ENCODE measurements around the gene DLEC1. TPM values are rescaled to one million over a fixed set of nuclear protein-coding genes. Genes with fewer than 3 reads are reported as not detected.

DLEC1 gene
- polyA plus RNA-seq, 2 of the 4 experiments (the other 2 are of a cell fraction): 0.10 TPM; not detected in 1

DNA sequence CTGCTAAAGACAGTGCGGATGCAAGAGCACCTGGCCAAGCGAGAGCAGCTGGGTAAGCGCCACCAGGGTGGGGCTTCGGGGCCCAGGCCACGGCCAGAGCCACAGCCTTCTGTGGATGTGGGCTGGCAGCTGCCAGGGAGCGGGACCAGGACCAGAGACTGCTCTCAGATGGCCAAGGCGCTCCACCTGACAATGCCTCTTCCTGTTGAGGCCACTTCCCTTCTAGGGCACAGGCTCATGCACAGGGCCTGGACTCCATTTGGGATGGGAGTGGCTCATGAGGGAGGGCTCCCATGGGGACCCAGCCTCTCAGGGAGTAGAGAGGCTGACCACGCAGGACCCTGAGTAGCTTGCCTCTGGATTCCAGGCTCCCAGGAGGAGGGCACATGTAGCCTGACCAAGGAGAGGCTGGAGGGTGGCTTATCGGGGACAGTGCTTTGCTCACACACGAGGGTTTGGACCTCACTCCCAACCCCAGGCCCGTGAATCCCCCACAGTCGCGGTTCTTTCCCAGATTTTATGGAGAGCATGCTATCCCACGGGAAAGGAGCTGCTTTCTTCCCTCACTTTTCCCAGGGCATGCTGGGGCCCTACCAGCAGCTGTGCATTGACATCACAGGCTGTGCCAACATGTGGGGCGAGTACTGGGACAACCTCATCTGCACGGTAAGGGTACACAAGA, 72.8 kb downstream of the DLEC1 start:
- ChIA-PET POLR2A (no interaction called here), CTCF (no interaction called here)
- FAIRE-seq: no peak

DNA sequence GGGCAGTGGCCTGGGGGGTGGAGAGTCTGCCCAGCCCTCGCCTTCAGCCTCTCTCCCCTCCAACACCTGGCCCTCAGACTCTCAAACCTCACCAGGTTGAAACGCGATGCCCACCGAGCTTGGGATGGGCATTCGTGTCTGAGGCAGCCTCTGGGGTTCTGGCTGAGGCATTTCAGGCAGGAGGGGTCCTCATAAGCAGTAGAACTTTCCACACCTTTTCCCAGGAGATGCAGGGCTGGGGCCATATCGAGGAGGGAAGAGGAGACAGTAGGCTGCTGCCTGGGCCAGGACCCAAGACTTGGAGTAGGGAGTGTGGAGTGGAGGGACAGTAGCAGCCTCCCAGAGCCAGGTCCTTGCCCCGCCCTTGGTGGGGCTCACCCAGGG, 73.4 kb downstream of the DLEC1 start:
- H3K27ac ChIP-seq: no peak overlapping the region
- no peaks in the 10 kb centered on the region for H3K4me1 ChIP-seq
- ATAC-seq (no peak), DNase-seq (ENCODE audit: low read depth in 1 of 2, low spot score in 1 of 2) (no peak), FAIRE-seq (no peak)
- POLR2A ChIA-PET: no interaction called here
- no peak for TF ChIP-seq CBX2 (IDR thresholded peaks at IDR 0.05; ENCODE audit: borderline replicate concordance, low read depth)
- TF ChIP-seq HEYL (CRISPR knock-in tag; IDR thresholded peaks at IDR 0.05): no peak
- TF ChIP-seq HOXB5 (CRISPR knock-in tag; IDR thresholded peaks at IDR 0.05): no peak
- no peak for TF ChIP-seq CHD2 (IDR thresholded peaks at IDR 0.05; ENCODE audit: low read length, partially characterized antibody)
- no peak for TF ChIP-seq ZNF302 (CRISPR knock-in tag; IDR thresholded peaks at IDR 0.05)
- TF ChIP-seq FOSL2 (IDR thresholded peaks at IDR 0.05): no peak
- TF ChIP-seq FOSL2 (CRISPR knock-in tag; IDR thresholded peaks at IDR 0.05): no peak
- TF ChIP-seq MYC (IDR thresholded peaks at IDR 0.05; ENCODE audit: borderline replicate concordance, low read length): no peak
- no peak for TF ChIP-seq RARB (CRISPR knock-in tag; IDR thresholded peaks at IDR 0.05)
- TF ChIP-seq GATA3 (IDR thresholded peaks at IDR 0.05; ENCODE audit: borderline replicate concordance): no peak
- TF ChIP-seq, protein P1, sequence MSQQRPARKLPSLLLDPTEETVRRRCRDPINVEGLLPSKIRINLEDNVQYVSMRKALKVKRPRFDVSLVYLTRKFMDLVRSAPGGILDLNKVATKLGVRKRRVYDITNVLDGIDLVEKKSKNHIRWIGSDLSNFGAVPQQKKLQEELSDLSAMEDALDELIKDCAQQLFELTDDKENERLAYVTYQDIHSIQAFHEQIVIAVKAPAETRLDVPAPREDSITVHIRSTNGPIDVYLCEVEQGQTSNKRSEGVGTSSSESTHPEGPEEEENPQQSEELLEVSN (IDR thresholded peaks at IDR 0.05; ENCODE audit: borderline replicate concordance, low read depth): no peak
- TF ChIP-seq ZC3H11A (IDR thresholded peaks at IDR 0.05): no peak
- no peak overlapping the region for H3K4me3 ChIP-seq
- H3K4me2 ChIP-seq: no peak overlapping the region
- 64% methylated on average over 7 of the region's 7 CpGs for WGBS (ENCODE audit: missing lambda C conversion rate)
- CTCF ChIA-PET: no interaction called here
- H3K9me3 ChIP-seq: no peaks in the 10 kb centered on the region

More for the DNA sequence above, 72.8 kb downstream of the DLEC1 start:
- DNase-seq (ENCODE audit: low read depth in 1 of 2, low spot score in 1 of 2) (no peak), ATAC-seq (no peak)
- H3K4me2 ChIP-seq: no peak overlapping the region
- no peak overlapping the region for H3K4me3 ChIP-seq
- WGBS (ENCODE audit: missing lambda C conversion rate): 66% methylated on average over 9 of the region's 16 CpGs
- H3K4me1 ChIP-seq: no peaks in the 10 kb centered on the region
- H3K9me3 ChIP-seq: no peaks in the 10 kb centered on the region
- H3K27ac ChIP-seq: no peak overlapping the region
- TF ChIP-seq REST (IDR thresholded peaks at IDR 0.05): no peak
- no peak for TF ChIP-seq POLR2A (IDR thresholded peaks at IDR 0.05; ENCODE audit: low read length)
- TF ChIP-seq EHF (CRISPR knock-in tag; IDR thresholded peaks at IDR 0.05): no peak
- TF ChIP-seq MAZ (IDR thresholded peaks at IDR 0.05; ENCODE audit: borderline replicate concordance, low read depth, low read length): no peak
- no peak for TF ChIP-seq JUN (IDR thresholded peaks at IDR 0.05)
- no peak for TF ChIP-seq SMC3 (IDR thresholded peaks at IDR 0.05)
- TF ChIP-seq, protein P2, sequence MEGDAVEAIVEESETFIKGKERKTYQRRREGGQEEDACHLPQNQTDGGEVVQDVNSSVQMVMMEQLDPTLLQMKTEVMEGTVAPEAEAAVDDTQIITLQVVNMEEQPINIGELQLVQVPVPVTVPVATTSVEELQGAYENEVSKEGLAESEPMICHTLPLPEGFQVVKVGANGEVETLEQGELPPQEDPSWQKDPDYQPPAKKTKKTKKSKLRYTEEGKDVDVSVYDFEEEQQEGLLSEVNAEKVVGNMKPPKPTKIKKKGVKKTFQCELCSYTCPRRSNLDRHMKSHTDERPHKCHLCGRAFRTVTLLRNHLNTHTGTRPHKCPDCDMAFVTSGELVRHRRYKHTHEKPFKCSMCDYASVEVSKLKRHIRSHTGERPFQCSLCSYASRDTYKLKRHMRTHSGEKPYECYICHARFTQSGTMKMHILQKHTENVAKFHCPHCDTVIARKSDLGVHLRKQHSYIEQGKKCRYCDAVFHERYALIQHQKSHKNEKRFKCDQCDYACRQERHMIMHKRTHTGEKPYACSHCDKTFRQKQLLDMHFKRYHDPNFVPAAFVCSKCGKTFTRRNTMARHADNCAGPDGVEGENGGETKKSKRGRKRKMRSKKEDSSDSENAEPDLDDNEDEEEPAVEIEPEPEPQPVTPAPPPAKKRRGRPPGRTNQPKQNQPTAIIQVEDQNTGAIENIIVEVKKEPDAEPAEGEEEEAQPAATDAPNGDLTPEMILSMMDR (IDR thresholded peaks at IDR 0.05): no peak
- TF ChIP-seq ZSCAN20 (CRISPR knock-in tag; IDR thresholded peaks at IDR 0.05): no peak
- no peak for TF ChIP-seq ZFP36 (IDR thresholded peaks at IDR 0.05; ENCODE audit: borderline replicate concordance, partially characterized antibody)
- TF ChIP-seq ATOH8 (CRISPR knock-in tag; IDR thresholded peaks at IDR 0.05; ENCODE audit: low read depth): no peak
- no peak for TF ChIP-seq GATA3 (IDR thresholded peaks at IDR 0.05; ENCODE audit: borderline replicate concordance)

Data from A549 (cell line).